GM19240 (cell line): ENCODE data around the gene CARD11.

Experiments
- DNase-seq: peaks from one replicate; pipeline ENCODE4 v3.0.0; 2011; ENCODE audit warnings: low spot score; ENCODE audit not compliant: insufficient read length

CARD11 gene

GRCh38 chr7:3043544-3044371 is at the start of gene CARD11:
Gene CARD11 (minus strand): TSS chr7:3043867. CDS start chr7:2958506, 85,361 bp downstream.
- DNase-seq: no peak

DNA sequence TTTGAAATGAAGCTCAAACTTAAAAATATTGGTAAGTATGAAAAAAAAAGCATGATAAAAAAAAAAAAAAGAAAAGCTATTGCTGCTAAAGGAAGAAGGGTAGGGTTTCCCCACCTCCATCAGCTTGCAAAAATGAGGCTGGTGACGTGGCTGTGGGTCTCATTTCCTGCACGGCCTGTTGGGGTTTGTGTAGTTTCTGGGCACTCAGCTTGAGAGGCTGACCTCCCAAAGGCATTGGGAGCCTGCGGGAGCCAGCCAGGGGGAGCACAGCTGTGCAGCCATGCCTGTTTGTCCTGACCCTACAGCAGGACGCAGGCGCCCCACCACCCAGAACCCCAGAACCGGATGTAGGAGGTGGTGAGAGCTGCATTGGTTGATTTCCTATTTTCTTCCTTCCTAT is 48.8 kb upstream of the CARD11 start:
- peak; percentile 43 for DNase-seq

DNA sequence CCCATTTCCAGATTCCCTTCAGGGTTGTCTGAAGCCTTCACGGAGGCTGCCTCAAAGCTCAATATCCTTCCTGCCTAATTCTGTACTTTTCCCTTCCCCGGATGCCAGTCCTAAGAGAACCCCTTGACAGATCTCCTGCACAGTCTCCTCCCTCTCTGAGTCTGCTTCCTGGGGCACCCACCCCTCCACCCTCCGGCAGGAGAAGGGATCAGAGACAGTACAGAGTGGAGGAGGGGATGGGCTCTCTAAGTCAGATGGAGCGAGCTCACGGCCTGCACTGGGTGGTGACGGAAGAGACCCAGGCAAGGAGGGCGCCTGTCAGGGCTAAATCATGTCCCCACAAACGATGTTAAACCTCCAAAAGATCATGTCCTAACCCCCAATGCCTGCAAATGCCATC is 48.0 kb upstream of the CARD11 start:
- DNase-seq: no peak

GRCh38 chr7:3089493-3089892 is 45.8 kb upstream of the CARD11 start:
- DNase-seq: no peak

DNA sequence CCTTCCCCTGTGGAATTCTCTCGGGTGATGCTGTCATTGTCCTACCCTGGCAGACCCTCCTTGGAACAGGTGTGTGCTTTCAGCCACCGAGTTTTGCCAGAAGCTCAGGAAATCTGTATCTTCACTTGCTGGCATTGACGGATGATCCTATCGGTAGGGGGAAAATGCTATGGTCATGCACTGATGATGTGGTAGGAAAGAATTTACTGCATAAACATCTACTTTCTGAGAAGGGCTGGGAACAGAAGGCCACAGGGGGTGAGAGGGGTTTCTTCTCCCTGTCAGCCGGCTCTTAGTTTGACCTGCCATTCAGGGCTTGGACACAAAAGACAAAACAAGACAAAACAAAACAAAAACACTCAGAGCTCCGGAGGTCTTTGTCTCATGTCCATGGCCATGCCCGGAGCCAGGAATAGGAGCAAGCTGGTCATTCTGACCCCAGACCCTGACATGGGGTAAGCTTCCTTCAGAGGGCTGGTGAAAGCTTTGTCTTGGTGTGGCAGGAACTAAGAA is 43.6 kb upstream of the CARD11 start:
- DNase-seq: no peak

- no peak for DNase-seq
Observed at GRCh38 chr7:3083350-3083749, 39.7 kb upstream of the CARD11 start.

DNA sequence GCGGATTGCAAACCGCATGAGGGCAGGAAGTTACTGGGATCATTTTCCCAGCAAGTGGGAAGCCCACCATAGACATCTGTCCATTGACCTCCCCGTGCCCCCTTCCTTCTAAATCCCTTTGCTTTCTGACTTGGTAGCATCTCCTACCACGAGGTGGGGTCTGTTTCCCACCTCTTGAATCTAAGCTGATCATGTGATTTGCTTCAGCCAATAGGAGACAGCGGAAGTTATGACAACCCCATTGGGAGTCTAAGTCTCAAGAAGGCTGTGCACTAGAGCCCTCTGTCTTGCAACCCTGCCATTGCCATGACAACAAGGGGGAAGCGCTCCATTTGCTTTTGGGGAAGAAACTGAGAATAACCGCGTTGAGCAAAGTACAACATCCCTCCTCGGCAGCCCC is 39.2 kb upstream of the CARD11 start:
- DNase-seq: no peak

DNA sequence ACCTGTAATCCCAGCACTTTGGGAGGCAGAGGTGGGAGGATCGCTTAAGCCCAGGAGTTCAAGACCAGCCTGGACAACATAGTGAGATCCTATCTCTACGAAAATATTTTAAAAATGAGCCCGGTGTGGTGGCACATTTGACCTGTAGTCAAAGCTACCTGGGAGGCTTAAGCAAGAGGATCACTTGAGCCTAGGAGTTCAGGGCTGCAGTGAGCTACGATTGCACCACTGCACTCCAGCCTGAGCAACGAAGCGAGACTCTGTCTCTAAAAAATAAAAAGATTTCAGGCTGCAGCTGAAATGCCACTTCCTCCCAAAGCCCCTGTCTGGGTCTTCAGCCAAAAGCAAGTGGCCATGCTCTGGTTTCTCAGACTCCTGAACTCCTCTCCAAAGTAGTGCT is 38.7 kb upstream of the CARD11 start:
- no peak for DNase-seq

- DNase-seq: no peak
Observed at GRCh38 chr7:3080106-3080505, 36.4 kb upstream of the CARD11 start.

- no peak for DNase-seq
Observed at GRCh38 chr7:3078514-3078913, 34.8 kb upstream of the CARD11 start.

DNA sequence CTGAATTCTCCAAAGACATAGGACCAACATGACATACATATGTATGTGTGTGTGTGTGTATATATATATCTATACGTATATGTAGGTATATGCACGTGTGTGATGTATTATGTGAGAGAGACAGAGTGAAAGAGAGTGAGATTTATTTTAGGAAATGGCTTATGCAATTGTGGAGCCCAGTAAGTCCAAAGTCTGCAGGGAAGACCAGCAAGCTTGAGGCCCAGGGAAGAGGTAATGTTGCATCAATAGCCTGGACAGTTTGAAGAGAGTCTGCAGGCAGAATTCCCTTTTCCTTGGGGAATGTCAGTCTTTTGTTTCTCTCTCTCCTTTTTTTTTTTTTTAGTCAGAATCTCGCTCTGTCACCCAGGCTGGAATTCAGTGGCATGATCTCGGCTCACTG is 33.0 kb upstream of the CARD11 start:
- DNase-seq: no peak

- DNase-seq: no peak
Observed at GRCh38 chr7:3076163-3076562, 32.5 kb upstream of the CARD11 start.

- no peak for DNase-seq
Observed at GRCh38 chr7:3075441-3075840, 31.8 kb upstream of the CARD11 start.

DNA sequence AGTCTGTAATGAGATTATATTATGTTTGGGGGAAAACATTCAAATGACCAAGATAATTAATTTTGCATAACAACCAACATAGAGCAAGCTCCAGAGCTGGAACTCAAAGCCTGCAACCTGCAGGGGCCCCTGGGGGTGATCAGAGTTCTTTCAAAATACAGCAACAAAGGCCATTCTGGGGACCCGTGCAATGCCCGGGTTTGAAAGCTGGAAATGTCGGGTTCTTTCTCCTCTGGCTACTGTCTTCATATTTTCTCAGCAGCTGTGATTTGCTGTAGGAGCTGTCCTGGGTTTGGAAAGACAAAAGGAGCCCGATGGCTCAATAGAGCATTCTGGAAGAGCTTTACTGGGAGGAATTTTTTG is 30.8 kb upstream of the CARD11 start:
- no peak for DNase-seq

GRCh38 chr7:3073763-3074458 is 30.2 kb upstream of the CARD11 start:
- no peak for DNase-seq

DNA sequence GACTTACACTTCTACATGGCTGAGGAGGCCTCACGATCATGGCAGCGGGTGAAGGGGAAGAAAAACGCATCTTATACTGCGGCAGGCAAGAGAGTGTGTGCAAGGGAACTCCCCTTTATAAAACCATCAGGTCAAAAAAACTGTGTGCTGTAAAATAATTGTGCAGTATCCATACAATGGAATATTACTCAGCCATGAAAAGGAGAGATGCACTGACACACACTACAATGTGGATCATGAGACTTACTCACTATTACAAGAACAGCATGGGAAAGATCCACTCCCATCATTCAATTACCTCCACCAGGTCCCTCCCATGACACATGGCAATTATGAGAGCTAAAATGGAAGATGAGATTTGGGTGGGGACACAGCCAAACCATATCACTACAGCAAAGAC is 27.2 kb upstream of the CARD11 start:
- no peak for DNase-seq

- no peak for DNase-seq
Observed at GRCh38 chr7:3069771-3070449, 26.2 kb upstream of the CARD11 start.

DNA sequence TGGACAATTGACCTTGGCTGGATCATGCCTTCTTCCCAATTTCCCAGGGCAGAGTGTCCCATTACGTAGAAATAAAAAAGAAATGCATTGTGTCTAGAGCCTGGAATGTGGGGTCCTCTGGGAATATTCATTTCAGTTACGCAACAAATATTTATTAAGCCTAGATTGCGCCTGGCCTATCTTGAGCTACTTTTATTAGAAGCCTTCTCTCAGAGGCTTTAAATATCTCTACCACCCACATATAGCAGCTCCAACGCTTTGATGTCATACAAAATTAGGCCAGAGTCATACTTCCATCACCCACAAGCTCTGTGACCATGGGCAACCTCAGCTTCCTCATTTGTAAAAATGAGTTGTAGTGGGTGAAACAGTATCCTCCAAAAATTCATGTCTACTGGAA is 24.9 kb upstream of the CARD11 start:
- DNase-seq: no peak

DNA sequence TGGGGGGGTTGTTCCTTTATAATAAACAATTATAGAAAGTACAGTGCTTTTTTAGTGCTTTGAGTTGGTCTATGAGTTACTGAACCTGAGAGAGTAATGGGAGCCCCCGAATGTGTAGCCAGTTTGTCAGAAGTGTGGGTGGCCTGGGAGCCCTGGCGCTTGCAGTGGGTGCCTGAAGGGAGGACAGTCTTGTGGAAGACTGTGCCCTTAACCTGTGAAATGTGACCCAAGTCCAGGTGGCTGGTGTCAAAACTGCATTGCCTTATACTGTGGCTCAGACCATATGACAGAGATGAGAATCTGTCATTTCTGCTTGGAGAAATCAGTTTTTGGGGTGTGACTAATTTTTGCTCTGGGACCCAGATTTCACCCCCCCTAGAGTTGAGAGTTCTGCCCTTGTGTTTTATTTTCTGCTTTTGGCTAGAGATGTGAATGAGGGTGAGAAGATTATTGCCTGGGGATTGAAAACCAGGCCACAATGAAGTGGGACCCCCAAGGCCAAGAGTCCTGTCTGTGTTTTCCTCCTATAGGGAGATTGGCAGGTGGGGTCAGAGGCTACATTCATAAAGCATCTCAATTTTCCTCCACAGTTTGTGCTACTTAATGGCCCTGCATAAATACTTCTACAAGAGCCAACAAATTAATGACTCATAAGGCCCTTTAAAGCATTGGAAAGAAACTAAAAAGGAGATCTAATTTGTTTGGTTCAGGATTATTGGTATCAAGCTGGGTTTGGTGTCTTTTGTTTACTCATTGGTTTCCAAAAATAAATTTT is 24.1 kb upstream of the CARD11 start:
- no peak for DNase-seq

GRCh38 chr7:3067193-3067592 is 23.5 kb upstream of the CARD11 start:
- DNase-seq: no peak

DNA sequence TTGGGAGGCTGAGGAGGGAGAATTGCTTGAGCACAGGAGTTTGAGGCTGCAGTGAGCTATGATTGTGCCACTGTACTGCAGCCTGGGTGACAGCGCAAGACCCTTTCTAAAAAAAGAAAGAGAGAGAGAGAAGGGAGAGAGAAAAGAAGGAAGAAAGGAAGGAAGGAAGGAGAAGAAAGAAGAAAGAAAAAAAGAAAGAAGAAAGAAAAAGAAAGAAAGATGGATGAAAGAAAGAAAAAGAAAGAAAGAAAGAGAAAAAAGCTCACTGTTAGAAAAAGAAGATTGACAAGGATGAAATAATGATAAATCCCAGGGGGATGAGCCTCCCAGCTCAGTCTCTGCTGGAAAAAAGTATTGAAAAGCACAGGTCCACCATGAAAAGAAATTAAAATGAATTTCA is 22.8 kb upstream of the CARD11 start:
- no peak for DNase-seq
